Measurements from ENCODE around the gene FAM184B. TPM values are rescaled to one million over a fixed set of nuclear protein-coding genes. Genes with fewer than 3 reads are reported as not detected.

FAM184B gene
- total and polyA plus RNA-seq, 5 donors: 0.05 TPM; not detected in 4

- intact Hi-C loops (cut with DNase I): no loop called here
- no peaks in the 10 kb centered on the region for H3K27me3 ChIP-seq (ENCODE audit: control insufficient read depth, insufficient read depth)
- H3K4me1 ChIP-seq (ENCODE audit: control insufficient read depth, insufficient read depth, low read length): no peaks in the 10 kb centered on the region
- ATAC-seq (no peak), DNase-seq (no peak)
- H3K27ac ChIP-seq (ENCODE audit: low read length): no peak overlapping the region
- no peaks in the 10 kb centered on the region for H3K9me3 ChIP-seq (ENCODE audit: control insufficient read depth, low read length)
- no peak overlapping the region for H3K4me3 ChIP-seq (ENCODE audit: low read length)
- WGBS: 83% methylated on average over 10 of the region's 10 CpGs
These were observed 8.2 kb downstream of the FAM184B start for GRCh38 chr4:17773135-17773698.

GRCh38 chr4:17771284-17771908 is 10.0 kb downstream of the FAM184B start:
- WGBS: 62% methylated on average over 8 of the region's 8 CpGs
- H3K27me3 ChIP-seq (ENCODE audit: control insufficient read depth, insufficient read depth): no peaks in the 10 kb centered on the region
- no peaks in the 10 kb centered on the region for H3K4me1 ChIP-seq (ENCODE audit: control insufficient read depth, insufficient read depth, low read length)
- H3K27ac ChIP-seq (ENCODE audit: low read length): no peak overlapping the region
- H3K9me3 ChIP-seq (ENCODE audit: control insufficient read depth, low read length): no peaks in the 10 kb centered on the region
- intact Hi-C loops (cut with DNase I): no loop called here
- ATAC-seq (no peak), DNase-seq (no peak)
- no peak overlapping the region for H3K4me3 ChIP-seq (ENCODE audit: low read length)

GRCh38 chr4:17770845-17771244 is 10.6 kb downstream of the FAM184B start:
- Histone ChIP-seq H3K4me1 (ENCODE audit: control insufficient read depth, insufficient read depth, low read length) (no peaks in the 10 kb centered on the region), H3K27me3 (ENCODE audit: control insufficient read depth, insufficient read depth) (no peaks in the 10 kb centered on the region), H3K9me3 (ENCODE audit: control insufficient read depth, low read length) (no peaks in the 10 kb centered on the region), H3K27ac (ENCODE audit: low read length) (no peak overlapping the region), H3K4me3 (ENCODE audit: low read length) (no peak overlapping the region)
- WGBS: 63% methylated on average over 4 of the region's 4 CpGs
- no peak for ATAC-seq
- intact Hi-C loops (cut with DNase I): no loop called here
- DNase-seq: no peak

- intact Hi-C loops (cut with DNase I): no loop called here
These were observed 11.8 kb downstream of the FAM184B start for GRCh38 chr4:17769406-17770174.

GRCh38 chr4:17766826-17767458 is 14.5 kb downstream of the FAM184B start:
- intact Hi-C loops (cut with DNase I): no loop called here
- Histone ChIP-seq H3K27me3 (ENCODE audit: control insufficient read depth, insufficient read depth) (no peaks in the 10 kb centered on the region), H3K4me1 (ENCODE audit: control insufficient read depth, insufficient read depth, low read length) (no peaks in the 10 kb centered on the region), H3K27ac (ENCODE audit: low read length) (no peak overlapping the region), H3K4me3 (ENCODE audit: low read length) (no peak overlapping the region), H3K9me3 (ENCODE audit: control insufficient read depth, low read length) (no peaks in the 10 kb centered on the region)
- WGBS: 94% methylated on average over 33 of the region's 33 CpGs
- DNase-seq (peak in 1 of 3 donors; percentile 50), ATAC-seq (no peak)

More at GRCh38 chr4:17769406-17770174, 11.8 kb downstream of the FAM184B start:
- no peak overlapping the region for H3K4me3 ChIP-seq (ENCODE audit: low read length)
- no peaks in the 10 kb centered on the region for H3K4me1 ChIP-seq (ENCODE audit: control insufficient read depth, insufficient read depth, low read length)
- no peak overlapping the region for H3K27ac ChIP-seq (ENCODE audit: low read length)
- ATAC-seq: no peak
- no peaks in the 10 kb centered on the region for H3K9me3 ChIP-seq (ENCODE audit: control insufficient read depth, low read length)
- WGBS: 56% methylated on average over 8 of the region's 8 CpGs
- no peaks in the 10 kb centered on the region for H3K27me3 ChIP-seq (ENCODE audit: control insufficient read depth, insufficient read depth)
- no peak for DNase-seq

- Histone ChIP-seq H3K4me1 (ENCODE audit: control insufficient read depth, insufficient read depth, low read length) (no peaks in the 10 kb centered on the region), H3K27ac (ENCODE audit: low read length) (no peak overlapping the region), H3K4me3 (ENCODE audit: low read length) (no peak overlapping the region), H3K9me3 (ENCODE audit: control insufficient read depth, low read length) (no peaks in the 10 kb centered on the region), H3K27me3 (ENCODE audit: control insufficient read depth, insufficient read depth) (no peaks in the 10 kb centered on the region)
- intact Hi-C loops (cut with DNase I): no loop called here
- WGBS: 83% methylated on average over 11 of the region's 11 CpGs
- ATAC-seq: no peak
- DNase-seq: no peak
These were observed 15.7 kb downstream of the FAM184B start for GRCh38 chr4:17765514-17766286.

- Histone ChIP-seq H3K27me3 (ENCODE audit: control insufficient read depth, insufficient read depth) (no peaks in the 10 kb centered on the region), H3K9me3 (ENCODE audit: control insufficient read depth, low read length) (no peaks in the 10 kb centered on the region), H3K4me3 (ENCODE audit: low read length) (no peak overlapping the region), H3K27ac (ENCODE audit: low read length) (no peak overlapping the region), H3K4me1 (ENCODE audit: control insufficient read depth, insufficient read depth, low read length) (no peaks in the 10 kb centered on the region)
- 32% methylated on average over 5 of the region's 5 CpGs for WGBS
- ATAC-seq (no peak), DNase-seq (no peak)
- intact Hi-C loops (cut with DNase I): no loop called here
These were observed 17.5 kb downstream of the FAM184B start for GRCh38 chr4:17763931-17764330.

GRCh38 chr4:17763416-17763815 is 18.0 kb downstream of the FAM184B start:
- DNase-seq (no peak), ATAC-seq (no peak)
- 61% methylated on average over 3 of the region's 3 CpGs for WGBS
- H3K4me1 ChIP-seq (ENCODE audit: control insufficient read depth, insufficient read depth, low read length): no peaks in the 10 kb centered on the region
- intact Hi-C loops (cut with DNase I): no loop called here
- H3K27me3 ChIP-seq (ENCODE audit: control insufficient read depth, insufficient read depth): no peaks in the 10 kb centered on the region
- no peak overlapping the region for H3K4me3 ChIP-seq (ENCODE audit: low read length)
- no peaks in the 10 kb centered on the region for H3K9me3 ChIP-seq (ENCODE audit: control insufficient read depth, low read length)
- no peak overlapping the region for H3K27ac ChIP-seq (ENCODE audit: low read length)

GRCh38 chr4:17762726-17763125 is 18.7 kb downstream of the FAM184B start:
- 75% methylated on average over 1 of the region's 1 CpG for WGBS
- Histone ChIP-seq H3K27ac (ENCODE audit: low read length) (no peak overlapping the region), H3K9me3 (ENCODE audit: control insufficient read depth, low read length) (no peaks in the 10 kb centered on the region), H3K4me1 (ENCODE audit: control insufficient read depth, insufficient read depth, low read length) (no peaks in the 10 kb centered on the region), H3K4me3 (ENCODE audit: low read length) (no peak overlapping the region), H3K27me3 (ENCODE audit: control insufficient read depth, insufficient read depth) (no peaks in the 10 kb centered on the region)
- ATAC-seq: no peak
- DNase-seq: no peak
- intact Hi-C loops (cut with DNase I): no loop called here

- no peak overlapping the region for H3K27ac ChIP-seq (ENCODE audit: low read length)
- DNase-seq (no peak), ATAC-seq (no peak)
- 33% methylated on average over 1 of the region's 1 CpG for WGBS
- H3K4me1 ChIP-seq (ENCODE audit: control insufficient read depth, insufficient read depth, low read length): no peaks in the 10 kb centered on the region
- no peak overlapping the region for H3K4me3 ChIP-seq (ENCODE audit: low read length)
- H3K27me3 ChIP-seq (ENCODE audit: control insufficient read depth, insufficient read depth): no peaks in the 10 kb centered on the region
- intact Hi-C loops (cut with DNase I): no loop called here
- no peaks in the 10 kb centered on the region for H3K9me3 ChIP-seq (ENCODE audit: control insufficient read depth, low read length)
These were observed 20.4 kb downstream of the FAM184B start for GRCh38 chr4:17761062-17761461.

Measured in right cardiac atrium (tissue), 5 donors.